Stimulated activated CD8-positive, alpha-beta memory T cell treated with anti-CD3 and anti-CD28 coated beads, Interleukin-12 subunit alpha, Interleukin-12 subunit beta, amount 100 ng/mL, for 1 hour (primary cell): Measurements from ENCODE around the gene VPS29.
"Not testable (repeated sequence)": the region's sequence is repeated elsewhere in the genome, so short reads cannot be mapped to it uniquely, and the experiment has no call there.

Source experiments
- DNase-seq: peaks from one replicate; pipeline ENCODE4 v3.0.0-alpha.2; 2020; ENCODE audit warnings: low read depth

Gene VPS29

DNA sequence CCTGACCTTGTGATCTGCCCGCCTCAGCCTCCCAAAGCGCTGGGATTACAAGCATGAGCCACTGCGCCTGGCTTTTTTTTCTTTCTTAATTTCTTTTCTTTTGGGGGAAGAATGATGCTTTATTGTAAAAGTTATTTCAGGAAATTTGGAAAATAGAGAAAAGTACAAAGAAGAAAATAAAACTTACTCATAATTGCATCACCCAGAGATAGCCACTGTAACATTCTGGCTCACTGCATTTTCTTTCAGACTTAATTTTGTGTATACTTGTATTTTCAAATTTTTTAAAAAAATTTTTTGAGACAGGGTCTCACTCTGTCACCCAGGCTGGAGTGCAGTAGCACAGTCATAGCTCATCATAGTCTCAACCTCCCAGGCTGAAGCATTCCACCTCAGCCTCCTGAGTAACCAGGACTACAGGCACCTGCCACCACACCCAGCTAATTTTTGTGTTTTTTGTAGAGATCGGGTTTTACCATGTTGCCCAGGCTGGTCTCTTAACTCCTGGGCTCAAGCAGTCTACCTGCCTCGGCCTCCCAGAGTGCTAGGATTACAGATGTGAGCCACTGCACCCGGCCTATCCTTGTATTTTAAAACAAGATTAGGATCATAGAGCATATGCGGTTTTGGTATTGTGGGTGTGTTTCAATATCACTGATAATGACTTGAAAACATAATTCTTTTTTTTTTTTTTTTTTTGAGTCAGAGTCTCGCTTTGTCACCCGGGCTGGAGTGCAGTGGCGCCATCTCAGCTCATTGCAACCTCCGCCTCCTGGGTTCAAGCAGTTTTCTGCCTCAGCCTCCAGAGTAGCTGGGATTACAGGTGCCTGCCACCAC, 19.2 kb upstream of the VPS29 start:
- not testable (repeated sequence) for DNase-seq

DNA sequence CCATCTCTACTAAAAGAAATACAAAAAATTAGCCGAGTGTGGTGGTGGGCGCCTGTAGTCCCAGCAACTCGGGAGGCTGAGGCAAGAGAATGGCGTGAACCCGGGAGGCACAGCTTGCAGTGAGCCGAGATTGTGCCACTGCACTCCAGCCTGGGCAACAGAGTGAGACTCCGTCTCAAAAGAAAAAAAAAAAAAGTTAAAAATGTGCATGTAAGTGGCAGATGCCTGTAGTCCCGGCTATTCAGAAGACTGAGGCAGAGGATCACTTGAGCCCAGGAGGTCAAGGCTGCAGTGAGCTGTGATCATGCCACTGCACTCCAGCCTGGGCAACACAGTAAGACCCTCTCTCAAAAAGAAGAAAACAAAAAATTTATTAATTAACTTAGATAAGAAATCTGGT, 16.1 kb upstream of the VPS29 start:
- DNase-seq, result not testable (repeated sequence)

DNA sequence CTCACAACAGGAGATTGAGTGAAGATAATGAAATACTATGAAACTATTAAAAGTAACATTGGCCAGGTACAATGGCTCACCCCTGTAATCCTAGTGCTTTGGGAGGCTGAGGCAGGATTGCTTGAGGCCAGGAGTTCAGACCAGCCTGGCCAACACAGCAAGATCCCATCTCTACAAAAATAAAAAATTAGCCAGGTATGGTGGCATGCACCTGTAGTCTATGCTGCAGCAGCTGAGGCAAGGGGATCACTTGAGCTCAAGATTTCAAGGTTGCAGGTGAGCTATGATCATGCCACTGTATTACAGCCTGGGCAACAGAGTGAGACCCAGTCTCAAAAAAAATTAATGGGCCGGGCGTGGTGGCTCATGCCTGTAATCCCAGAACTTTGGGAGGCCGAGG, 15.1 kb upstream of the VPS29 start:
- DNase-seq, result no peak

DNA sequence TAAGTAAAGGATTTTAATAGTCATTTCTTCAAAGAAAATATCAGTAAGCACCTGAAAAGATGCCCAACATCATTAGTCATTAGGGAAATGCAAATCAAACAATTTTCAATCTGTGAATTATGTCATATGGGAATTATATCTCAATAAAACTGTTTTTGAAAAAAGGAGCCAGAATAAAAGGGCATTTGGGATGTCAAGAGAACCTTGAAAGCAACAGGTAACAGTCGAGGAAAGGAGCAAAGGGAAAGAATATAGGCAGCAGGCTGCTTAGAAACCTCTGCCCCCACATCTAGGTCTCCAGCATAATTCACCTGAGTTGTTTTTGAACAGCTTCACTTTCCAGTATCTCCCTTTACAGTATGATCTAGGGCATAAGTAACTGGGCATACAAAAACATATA, 12.5 kb upstream of the VPS29 start:
- DNase-seq, result no peak

GRCh38 chr12:110513842-110514241, 11.9 kb upstream of the VPS29 start:
- no peak for DNase-seq

GRCh38 chr12:110508071-110508586, 6.2 kb upstream of the VPS29 start:
- DNase-seq, result no peak

GRCh38 chr12:110505332-110505731, 3.4 kb upstream of the VPS29 start:
- DNase-seq, result no peak

DNA sequence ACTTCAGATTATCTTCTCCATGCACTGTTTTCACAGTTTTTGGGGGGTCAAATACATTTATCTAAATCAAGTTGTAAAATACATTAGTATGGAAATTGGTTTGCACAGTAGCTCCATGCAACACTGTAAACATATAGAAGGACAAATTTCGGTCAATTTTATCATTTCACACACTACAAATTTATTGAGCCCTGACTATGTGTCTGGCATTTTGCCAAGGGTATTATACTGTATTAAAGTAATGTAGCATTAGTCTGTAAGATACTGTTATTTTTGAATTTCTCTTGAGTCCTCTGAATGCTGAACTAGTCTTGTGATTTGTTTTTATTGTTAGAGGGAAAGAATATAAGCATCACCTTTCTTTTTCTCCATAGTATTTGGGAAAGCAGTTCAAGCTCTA, 1.5 kb upstream of the VPS29 start:
- DNase-seq, result no peak

DNA sequence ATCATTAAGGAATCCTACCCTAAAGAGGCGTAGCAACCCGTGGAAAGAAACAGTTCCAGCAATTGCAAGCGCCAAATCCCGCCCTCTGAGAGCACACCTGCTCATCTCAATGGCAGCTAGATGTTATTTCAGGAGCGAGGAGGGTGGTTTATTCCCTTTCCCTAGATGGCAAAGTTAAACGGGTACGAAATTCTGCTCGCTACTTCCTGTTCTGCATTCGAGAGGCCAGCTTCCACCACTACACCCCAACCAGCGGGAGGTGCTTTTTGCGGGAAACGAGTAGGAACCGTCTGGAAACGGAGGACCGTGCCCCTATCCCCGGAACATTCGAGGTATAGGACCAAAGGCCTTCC, 536 bp downstream of the VPS29 start:
- DNase-seq, result peak; percentile 4

DNA sequence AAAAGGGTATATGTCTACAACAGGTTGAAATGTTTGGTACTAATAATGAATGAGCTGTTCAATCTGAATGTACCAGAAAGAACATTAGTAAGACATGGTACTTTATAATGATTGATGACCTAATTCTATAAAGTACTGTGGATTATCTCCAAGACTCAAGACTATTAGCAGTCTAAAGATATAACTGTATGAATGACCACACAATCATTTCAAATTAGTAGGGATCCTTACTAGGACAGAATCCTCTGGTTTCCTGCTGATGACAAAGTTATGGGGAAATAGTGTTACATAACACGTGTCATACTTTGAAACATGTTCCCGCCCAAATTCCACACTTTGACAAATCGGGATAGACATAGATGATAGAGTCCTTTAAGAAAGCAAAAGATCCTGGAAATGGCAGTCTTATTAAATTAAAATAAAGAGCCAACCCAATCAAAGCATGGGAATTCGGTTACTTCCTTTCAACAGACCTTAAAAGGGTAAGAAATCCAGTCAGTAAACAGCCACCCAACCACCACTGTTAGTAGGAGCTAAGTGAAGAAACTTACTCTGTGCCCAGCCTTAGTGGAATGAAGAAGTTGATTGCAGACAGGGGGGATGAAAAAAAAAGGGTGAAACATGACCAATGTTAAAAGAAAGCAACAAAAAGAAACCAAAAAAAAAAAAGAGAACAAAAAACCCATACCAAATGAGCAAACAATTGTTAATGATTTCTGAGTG, 2.8 kb downstream of the VPS29 start:
- DNase-seq, result no peak

DNA sequence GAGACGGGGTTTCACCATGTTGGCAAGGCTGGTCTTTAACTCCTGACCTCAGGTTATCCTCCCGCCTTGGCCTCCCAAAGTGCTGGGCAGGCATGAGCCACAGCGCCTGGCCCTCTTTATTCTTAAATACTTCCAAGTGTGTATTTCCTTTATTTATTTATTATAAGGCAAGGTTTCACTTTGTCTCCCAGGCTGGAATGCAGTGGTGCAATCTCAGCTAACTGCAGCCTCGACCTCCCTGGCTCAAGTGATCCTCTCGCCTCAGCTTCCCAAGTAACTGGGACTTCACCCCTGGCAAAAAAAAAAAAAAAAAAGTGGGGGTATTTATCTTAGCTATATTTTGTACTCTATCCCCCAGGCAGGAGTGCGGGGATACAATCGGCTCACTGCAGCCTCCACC, 26.5 kb downstream of the VPS29 start:
- DNase-seq, result no peak

DNA sequence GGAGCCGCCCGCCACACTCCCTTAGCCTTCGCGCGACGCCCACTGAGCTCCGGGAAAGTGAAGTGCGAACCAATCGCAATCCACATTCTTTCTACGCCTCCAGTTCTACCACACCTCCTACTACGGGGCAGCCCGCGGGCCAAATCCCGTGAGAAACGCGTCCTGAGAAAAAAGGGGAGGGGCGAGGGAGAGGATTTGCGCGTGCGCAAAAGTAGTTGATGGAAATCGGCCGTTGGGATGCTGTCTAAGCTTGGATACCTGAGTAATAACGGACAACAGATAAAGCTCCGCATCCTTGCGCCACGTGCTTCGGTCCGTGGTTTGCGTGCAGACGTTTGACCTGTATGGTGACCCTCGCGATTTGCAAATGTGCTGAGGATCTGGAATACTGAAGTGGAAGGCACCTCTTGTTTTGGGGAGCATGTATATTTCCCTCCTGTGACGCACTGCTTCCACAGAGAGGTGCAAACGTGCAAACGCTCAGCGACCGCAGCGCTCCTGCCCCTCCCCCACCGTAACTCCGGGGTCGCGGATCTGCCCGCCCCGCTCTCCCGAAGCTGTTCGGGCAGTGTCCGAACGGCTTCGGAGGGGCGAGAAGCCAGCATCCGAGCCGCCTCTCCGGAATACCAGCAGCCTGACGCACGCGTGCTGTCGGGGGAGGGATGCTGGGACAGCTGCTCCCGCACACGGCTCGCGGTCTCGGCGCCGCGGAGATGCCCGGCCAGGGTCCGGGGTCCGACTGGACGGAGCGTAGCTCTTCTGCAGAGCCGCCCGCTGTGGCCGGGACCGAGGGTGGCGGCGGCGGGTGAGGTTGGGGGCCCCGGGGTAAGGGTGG, 33.5 kb downstream of the VPS29 start, which contains the start of the genes FAM216A and GPN3:
FAM216A (plus strand) TSS at position 632 of the 835 bp plus-strand sequence; CDS start at position 663, 31 bp downstream.
GPN3 (minus strand) TSS at position 44 of the 835 bp plus-strand sequence. CDS start 54 bp downstream, outside the sequence.
- DNase-seq, result peak; percentile 91

- no peak for DNase-seq
Observed at GRCh38 chr12:110467847-110468213, 34.1 kb downstream of the VPS29 start.

DNA sequence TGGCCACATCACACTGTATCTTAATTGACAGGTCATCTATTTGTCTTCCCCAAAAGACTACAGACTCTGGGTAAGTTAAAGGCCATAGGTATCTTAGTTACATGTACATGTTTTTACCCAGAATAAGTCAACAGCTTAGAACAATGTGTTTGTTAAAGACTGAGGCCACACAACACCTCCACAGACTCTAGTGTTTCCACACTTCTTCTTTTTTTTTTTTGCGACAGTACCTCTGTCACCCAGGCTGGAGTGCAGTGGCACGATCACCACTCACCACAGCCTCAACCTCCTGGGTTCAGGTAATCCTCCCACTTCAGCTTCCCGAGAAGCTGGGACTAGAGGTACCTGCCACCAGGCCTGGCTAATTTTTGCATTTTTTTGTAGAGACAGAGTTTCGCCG, 35.1 kb downstream of the VPS29 start:
- no peak for DNase-seq

GRCh38 chr12:110465765-110466164, 36.1 kb downstream of the VPS29 start:
- not testable (repeated sequence) for DNase-seq

GRCh38 chr12:110465024-110465423, 36.9 kb downstream of the VPS29 start:
- no peak for DNase-seq

DNA sequence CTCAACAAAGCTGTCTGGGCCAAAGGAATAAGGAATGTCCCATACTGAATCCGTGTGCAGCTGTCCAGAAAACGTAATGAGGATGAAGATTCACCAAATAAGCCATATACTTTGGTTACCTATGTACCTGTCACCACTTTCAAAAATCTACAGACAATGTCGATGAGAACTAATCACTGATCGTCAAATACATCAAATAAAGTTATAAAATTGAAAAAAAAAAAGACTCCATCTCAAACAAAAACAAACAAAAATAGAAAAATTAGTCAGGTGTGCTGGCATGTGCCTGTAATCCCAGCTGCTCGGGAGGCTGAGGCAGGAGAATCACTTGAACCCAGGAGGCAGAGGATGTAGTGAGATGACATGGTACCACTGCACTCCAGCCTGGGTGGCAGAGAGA, 40.7 kb downstream of the VPS29 start:
- DNase-seq, result not testable (repeated sequence)

GRCh38 chr12:110458756-110459155, 43.2 kb downstream of the VPS29 start:
- DNase-seq, result no peak

DNA sequence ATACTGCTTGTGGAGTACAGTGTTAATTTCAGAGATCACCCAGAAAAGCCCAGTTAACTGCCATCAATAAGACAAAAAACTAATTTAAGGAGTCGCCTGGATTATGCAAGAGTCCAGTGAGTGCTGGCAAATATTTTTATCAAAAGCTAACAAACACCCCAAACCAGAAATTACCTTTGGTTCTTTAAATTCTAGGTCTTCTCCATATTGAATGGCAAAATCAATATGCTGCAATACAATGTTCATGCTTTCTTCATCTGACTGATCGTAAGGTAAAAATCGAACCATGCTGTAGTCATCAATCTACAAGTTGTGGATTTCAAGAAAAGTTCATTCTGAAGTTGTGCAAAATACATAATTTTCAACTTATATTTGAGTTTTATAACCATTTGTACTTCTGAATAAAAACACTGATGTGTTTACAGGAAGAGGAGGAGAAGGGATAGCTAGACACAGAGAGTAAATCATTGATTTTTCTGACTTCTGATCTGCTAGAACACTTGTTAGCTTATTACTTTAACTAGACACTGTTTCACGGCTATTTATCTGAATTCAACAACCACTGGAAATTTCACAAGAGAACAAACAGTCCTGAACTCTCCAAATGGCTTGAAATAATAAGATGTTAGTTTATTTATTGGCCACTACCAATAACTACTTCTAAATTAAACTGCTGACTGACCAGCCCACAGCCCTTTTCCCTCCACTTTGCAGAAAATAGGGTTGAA, 48.2 kb downstream of the VPS29 start:
- no peak for DNase-seq

- DNase-seq, result no peak
Observed at GRCh38 chr12:110451263-110451662, 50.6 kb downstream of the VPS29 start.

- DNase-seq, result peak; percentile 91
Observed at GRCh38 chr12:110449799-110450497, 52.0 kb downstream of the VPS29 start, which contains the start of gene ARPC3. ARPC3 (minus strand) TSS chr12:110450337; CDS start chr12:110450260, 77 bp downstream.
